Activated naive CD8-positive, alpha-beta T cell (primary cell): ENCODE results near the gene TMEM119.
A peak's percentile ranks its signal among the peaks of the same experiment; 100 is the strongest.

ENCODE experiments used
- H3K27ac Mint-ChIP-seq: one replicate; pipeline ENCODE4 v1.8.0; 2021; ENCODE audit warnings: mixed read lengths
- H3K27me3 Mint-ChIP-seq: one replicate; pipeline ENCODE4 v1.8.0; 2021; ENCODE audit warnings: mixed read lengths
- H3K36me3 Mint-ChIP-seq: one replicate; pipeline ENCODE4 v1.8.0; 2021; ENCODE audit warnings: mixed read lengths
- H3K4me1 Mint-ChIP-seq: one replicate; pipeline ENCODE4 v1.8.0; 2021; ENCODE audit warnings: low read depth, mixed read lengths
- H3K4me3 Mint-ChIP-seq: one replicate; pipeline ENCODE4 v1.8.0; 2021; ENCODE audit warnings: mild to moderate bottlenecking, mixed read lengths
- H3K9me3 Mint-ChIP-seq: one replicate; pipeline ENCODE4 v1.8.0; 2021; ENCODE audit warnings: low read depth, mixed read lengths

TMEM119 gene

GRCh38 chr12:108613548-108613947 is 15.7 kb upstream of the TMEM119 start:
- Mint-ChIP-seq H3K4me3 (no peak overlapping the region), H3K27me3 (no peaks in the 10 kb centered on the region), H3K36me3 (no peaks in the 10 kb centered on the region), H3K27ac (no peak overlapping the region), H3K4me1 (peaks cover 47% of the 10 kb centered on the region), H3K9me3 (no peaks in the 10 kb centered on the region)

DNA sequence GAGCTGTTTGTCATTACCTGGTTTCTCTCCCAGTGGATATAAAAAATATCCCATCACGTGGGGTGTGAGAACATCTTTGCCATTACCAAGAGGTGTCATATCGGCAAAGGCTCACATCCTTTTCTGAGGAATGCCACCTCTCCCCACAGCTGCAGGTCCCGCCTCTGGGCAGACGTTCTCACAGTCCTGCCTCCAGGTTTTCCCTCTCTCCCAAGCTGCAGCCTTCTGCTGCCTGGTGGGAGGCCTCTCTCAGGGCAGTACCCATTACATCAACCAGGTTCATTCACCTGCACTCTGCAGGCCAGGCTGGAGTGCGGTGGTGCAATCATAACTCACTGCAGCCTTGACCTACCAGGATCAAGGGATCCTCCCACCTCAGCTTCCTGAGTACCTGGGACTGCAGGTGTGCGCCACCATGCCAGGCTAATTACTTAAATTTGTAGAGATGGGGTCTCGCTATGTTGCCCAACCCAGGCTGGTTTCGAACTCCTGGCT is 15.0 kb upstream of the TMEM119 start:
- H3K9me3 Mint-ChIP-seq = no peaks in the 10 kb centered on the region
- H3K27me3 Mint-ChIP-seq = no peaks in the 10 kb centered on the region
- H3K27ac Mint-ChIP-seq = no peak overlapping the region
- H3K4me1 Mint-ChIP-seq = peaks cover 40% of the 10 kb centered on the region
- H3K4me3 Mint-ChIP-seq = no peak overlapping the region
- H3K36me3 Mint-ChIP-seq = no peaks in the 10 kb centered on the region

GRCh38 chr12:108611884-108612415 is 14.1 kb upstream of the TMEM119 start:
- Mint-ChIP-seq H3K4me1 (peaks cover 31% of the 10 kb centered on the region), H3K27ac (peak overlapping the region; percentile 58), H3K4me3 (no peak overlapping the region), H3K9me3 (no peaks in the 10 kb centered on the region), H3K27me3 (no peaks in the 10 kb centered on the region), H3K36me3 (no peaks in the 10 kb centered on the region)

DNA sequence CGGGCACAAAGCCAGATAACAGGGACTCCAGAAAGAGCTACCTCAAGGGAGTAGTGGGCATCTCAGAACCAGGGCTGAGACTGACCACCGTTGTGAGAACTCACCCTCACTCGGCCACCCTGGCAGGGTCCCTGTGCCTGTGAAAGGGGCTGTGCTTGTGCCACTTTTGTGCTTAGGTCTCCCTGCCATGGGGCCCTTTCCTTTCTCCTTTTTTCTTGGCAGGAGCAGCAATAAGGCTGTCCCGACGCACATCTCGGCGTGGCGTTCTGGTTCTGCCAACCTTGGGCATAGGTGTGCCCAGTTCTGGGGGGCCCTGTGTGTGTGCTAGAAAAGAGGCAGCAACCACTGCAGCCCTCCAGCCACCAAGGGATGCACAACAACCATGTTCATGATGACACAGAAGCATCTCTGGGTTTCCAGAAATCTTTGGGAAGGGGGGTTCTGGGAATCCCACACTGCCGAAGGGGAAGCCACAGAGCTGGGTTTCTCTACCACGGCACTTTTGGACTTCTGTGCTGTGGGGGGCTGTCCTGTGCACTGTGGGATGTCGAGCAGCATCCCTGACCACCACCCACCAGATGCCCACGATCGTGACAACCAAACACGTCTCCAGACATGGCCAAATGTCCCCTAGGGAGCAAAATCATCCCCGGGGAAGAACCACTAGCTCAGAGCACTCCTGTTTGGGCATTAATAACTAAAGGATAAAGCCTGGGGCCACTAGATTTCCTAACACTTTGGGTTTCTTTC is 13.1 kb upstream of the TMEM119 start:
- Mint-ChIP-seq H3K27me3 (no peaks in the 10 kb centered on the region), H3K9me3 (no peaks in the 10 kb centered on the region), H3K27ac (no peak overlapping the region), H3K4me3 (no peak overlapping the region), H3K36me3 (no peaks in the 10 kb centered on the region), H3K4me1 (peaks cover 22% of the 10 kb centered on the region)

DNA sequence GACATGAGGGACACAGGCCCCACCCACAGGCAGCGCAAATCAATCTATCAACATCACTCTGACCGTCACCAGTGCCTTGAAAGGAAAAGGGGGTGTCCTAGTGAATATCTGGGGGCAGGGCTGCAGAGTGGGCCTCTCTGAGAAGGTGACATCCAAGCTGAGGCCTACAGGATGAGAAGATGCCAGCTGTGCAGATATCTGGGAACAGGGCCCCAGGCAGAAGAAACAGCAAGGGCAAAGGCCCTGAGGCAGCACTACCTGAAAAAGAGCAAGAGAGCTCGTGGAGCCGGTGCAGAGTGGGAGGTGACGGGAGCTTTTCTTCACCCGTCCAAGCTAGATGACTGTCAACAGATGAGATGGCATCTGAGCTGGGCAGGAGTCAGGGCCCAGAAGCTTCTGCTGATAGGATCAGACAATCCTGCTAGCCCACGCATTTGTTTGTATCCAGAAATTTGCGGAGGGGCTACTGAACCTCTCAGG is 12.5 kb upstream of the TMEM119 start:
- Mint-ChIP-seq H3K27ac (no peak overlapping the region), H3K9me3 (no peaks in the 10 kb centered on the region), H3K4me1 (peaks cover 17% of the 10 kb centered on the region), H3K27me3 (no peaks in the 10 kb centered on the region), H3K4me3 (no peak overlapping the region), H3K36me3 (no peaks in the 10 kb centered on the region)

DNA sequence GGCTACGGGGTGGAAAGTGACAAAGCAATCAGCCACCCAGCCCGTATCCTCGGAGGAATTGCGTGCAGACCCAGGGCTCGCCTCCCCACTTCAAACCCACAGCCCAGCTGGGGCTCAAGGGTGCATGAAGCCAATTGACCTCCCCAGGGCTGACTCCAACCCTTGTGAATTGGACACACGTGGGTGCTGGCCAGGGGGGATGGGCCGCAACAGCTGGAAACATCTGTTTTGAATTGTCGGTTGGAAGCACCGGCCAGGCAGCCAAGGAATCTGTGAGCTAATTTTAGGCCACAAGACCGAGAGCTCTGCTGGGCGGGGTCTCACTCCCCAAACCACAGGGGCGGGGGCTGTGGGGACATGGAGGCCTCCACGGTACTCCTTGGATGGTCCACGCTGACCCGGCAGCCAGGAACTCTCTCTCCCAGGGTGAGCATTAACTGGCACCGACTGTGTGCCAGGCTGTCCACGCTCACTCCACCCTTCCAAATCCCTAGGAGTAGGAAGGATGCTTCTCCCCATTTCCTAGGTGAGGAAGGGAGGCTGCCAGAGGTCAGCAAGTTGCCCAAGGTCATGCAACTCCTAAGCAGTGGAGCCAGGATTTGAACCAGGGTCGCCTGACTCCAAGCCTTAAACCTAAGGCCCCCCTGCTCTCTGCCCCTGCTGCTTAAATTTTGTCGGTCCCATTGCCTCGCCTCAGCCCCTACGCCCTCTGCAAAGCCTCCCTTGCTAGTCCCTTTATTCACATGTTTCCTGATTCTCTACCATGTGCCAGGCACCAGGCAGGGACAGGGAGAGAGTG is 11.9 kb upstream of the TMEM119 start:
- H3K27me3 Mint-ChIP-seq = no peaks in the 10 kb centered on the region
- no peak overlapping the region for H3K4me3 Mint-ChIP-seq
- no peak overlapping the region for H3K27ac Mint-ChIP-seq
- peaks cover 15% of the 10 kb centered on the region for H3K4me1 Mint-ChIP-seq
- H3K9me3 Mint-ChIP-seq = no peaks in the 10 kb centered on the region
- H3K36me3 Mint-ChIP-seq = no peaks in the 10 kb centered on the region

DNA sequence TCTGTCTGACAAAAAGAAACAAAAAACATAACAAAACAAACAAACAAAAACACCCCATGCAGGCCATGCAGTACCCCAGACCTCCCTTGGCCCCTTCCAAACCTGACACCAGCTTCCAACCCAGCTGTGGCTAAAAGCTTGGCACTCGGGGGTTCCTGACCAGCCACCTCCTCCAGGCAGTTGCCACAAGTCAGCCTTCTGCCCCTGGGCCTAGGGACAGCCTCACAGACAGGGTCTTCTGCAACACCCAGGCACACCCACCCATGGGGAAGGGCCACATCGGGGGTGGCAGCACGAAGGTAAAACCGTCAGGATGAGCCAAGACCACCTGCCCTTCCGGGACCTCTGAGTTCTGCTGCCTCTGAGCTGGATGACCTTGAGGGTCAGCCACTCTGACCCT is 10.7 kb upstream of the TMEM119 start:
- Mint-ChIP-seq H3K27me3 (no peaks in the 10 kb centered on the region), H3K4me3 (no peak overlapping the region), H3K4me1 (peaks cover 12% of the 10 kb centered on the region), H3K27ac (no peak overlapping the region), H3K9me3 (no peaks in the 10 kb centered on the region), H3K36me3 (no peaks in the 10 kb centered on the region)

GRCh38 chr12:108607981-108608600 is 10.2 kb upstream of the TMEM119 start:
- no peak overlapping the region for H3K27ac Mint-ChIP-seq
- H3K27me3 Mint-ChIP-seq = no peaks in the 10 kb centered on the region
- peaks cover 10% of the 10 kb centered on the region for H3K4me1 Mint-ChIP-seq
- H3K4me3 Mint-ChIP-seq = no peak overlapping the region
- H3K36me3 Mint-ChIP-seq = no peaks in the 10 kb centered on the region
- no peaks in the 10 kb centered on the region for H3K9me3 Mint-ChIP-seq

GRCh38 chr12:108606492-108606891 is 8.6 kb upstream of the TMEM119 start:
- H3K4me3 Mint-ChIP-seq = no peak overlapping the region
- H3K36me3 Mint-ChIP-seq = no peaks in the 10 kb centered on the region
- no peaks in the 10 kb centered on the region for H3K9me3 Mint-ChIP-seq
- peaks cover under 1% of the 10 kb centered on the region for H3K4me1 Mint-ChIP-seq
- no peak overlapping the region for H3K27ac Mint-ChIP-seq
- no peaks in the 10 kb centered on the region for H3K27me3 Mint-ChIP-seq

DNA sequence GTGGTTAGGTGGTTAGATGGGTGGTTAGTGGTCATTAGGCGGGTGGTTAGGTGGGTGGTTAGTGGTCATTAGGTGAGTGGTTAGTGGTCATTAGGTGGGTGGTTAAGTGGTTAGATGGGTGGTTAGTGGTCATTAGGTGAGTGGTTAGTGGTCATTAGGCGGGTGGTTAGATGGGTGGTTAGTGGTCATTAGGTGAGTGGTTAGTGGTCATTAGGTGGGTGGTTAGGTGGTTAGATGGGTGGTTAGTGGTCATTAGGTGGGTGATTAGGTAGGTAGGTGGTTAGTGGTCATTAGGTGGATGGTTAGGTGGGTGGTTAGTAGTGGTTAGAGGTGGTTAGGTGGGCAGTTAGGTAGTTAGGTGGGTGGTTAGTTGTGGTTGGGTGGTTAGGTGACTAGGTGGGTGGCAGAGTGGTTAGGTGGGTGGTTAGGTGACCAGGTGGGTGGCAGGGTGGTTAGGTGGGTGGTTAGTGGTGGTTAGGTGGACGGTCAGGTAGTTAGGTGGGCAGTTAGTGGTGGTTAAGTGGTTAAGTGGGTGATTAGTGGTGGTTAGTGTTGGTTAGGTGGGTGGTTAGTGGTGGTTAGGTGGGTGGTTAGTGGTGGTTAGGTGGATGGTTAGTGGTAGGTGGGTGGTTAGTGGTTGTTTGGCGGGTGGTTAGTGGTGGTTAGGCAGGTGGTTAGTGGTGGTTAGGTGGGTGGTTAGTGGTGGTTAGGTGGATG is 8.0 kb upstream of the TMEM119 start:
- H3K27ac Mint-ChIP-seq = no peak overlapping the region

GRCh38 chr12:108605000-108605689 is 7.3 kb upstream of the TMEM119 start:
- Mint-ChIP-seq H3K4me3 (no peak overlapping the region), H3K27ac (no peak overlapping the region), H3K36me3 (no peaks in the 10 kb centered on the region), H3K9me3 (no peaks in the 10 kb centered on the region), H3K27me3 (no peaks in the 10 kb centered on the region), H3K4me1 (no peaks in the 10 kb centered on the region)

More for the DNA sequence above, 8.0 kb upstream of the TMEM119 start:
- Mint-ChIP-seq H3K36me3 (no peaks in the 10 kb centered on the region), H3K4me1 (no peaks in the 10 kb centered on the region), H3K27me3 (no peaks in the 10 kb centered on the region), H3K4me3 (no peak overlapping the region), H3K9me3 (no peaks in the 10 kb centered on the region)

GRCh38 chr12:108604208-108604941 is 6.5 kb upstream of the TMEM119 start:
- H3K9me3 Mint-ChIP-seq = no peaks in the 10 kb centered on the region
- no peaks in the 10 kb centered on the region for H3K36me3 Mint-ChIP-seq
- no peaks in the 10 kb centered on the region for H3K27me3 Mint-ChIP-seq
- H3K27ac Mint-ChIP-seq = no peak overlapping the region
- no peaks in the 10 kb centered on the region for H3K4me1 Mint-ChIP-seq
- H3K4me3 Mint-ChIP-seq = no peak overlapping the region

- no peaks in the 10 kb centered on the region for H3K36me3 Mint-ChIP-seq
- no peaks in the 10 kb centered on the region for H3K27me3 Mint-ChIP-seq
- H3K9me3 Mint-ChIP-seq = no peaks in the 10 kb centered on the region
- H3K4me3 Mint-ChIP-seq = no peak overlapping the region
- no peak overlapping the region for H3K27ac Mint-ChIP-seq
- no peaks in the 10 kb centered on the region for H3K4me1 Mint-ChIP-seq
Measured at GRCh38 chr12:108603743-108604142, 5.9 kb upstream of the TMEM119 start.
